Right atrium auricular region (tissue), 2 donors: ENCODE measurements around the gene MTMR2. TPM values are rescaled to one million over a fixed set of nuclear protein-coding genes. Genes with fewer than 3 reads are reported as not detected.
A peak's percentile ranks its signal among the peaks of the same experiment; 100 is the strongest.

ENCODE experiments used
- DNase-seq: peaks from one replicate; pipeline ENCODE4 v3.0.0-alpha.2; 2019; ENCODE audit warnings: low spot score
- H3K27ac ChIP-seq, 2 donors: fragments of 200-600 bp; sonication (generic); 1 replicate in 1 of 2; 2 replicates in 1 of 2; pipeline ENCODE4 v1.5.1; 2016 to 2019
- H3K27me3 ChIP-seq, 2 donors: fragments of 200-600 bp; sonication (generic); one replicate each; pipeline versions ENCODE4 v1.5.1 to v1.6.0; 2017 to 2019
- H3K36me3 ChIP-seq: fragments of 200-600 bp; sonication (generic); one replicate; pipeline ENCODE4 v1.5.1; 2016
- H3K4me1 ChIP-seq, 2 donors: fragments of 200-600 bp; sonication (generic); one replicate each; pipeline versions ENCODE4 v1.5.1 to v1.6.0; 2017 to 2019
- H3K4me3 ChIP-seq, 2 donors: fragments of 200-600 bp; sonication (generic); 1 replicate in 1 of 2; 2 replicates in 1 of 2; pipeline ENCODE4 v1.5.1; 2017 to 2019; ENCODE audit warnings: mild to moderate bottlenecking in 1 of 2, moderate library complexity in 1 of 2
- H3K9me3 ChIP-seq, 2 donors: fragments of 200-600 bp; sonication (generic); one replicate each; pipeline ENCODE4 v1.5.1; 2019
- total RNA-seq, 2 donors: library from RNA; depleted of rRNA; stranded (reverse); fragments of >200 nt; gene quantifications; one replicate each; pipeline ENCODE4 v1.1.0, GENCODE V29; 2016
- TF ChIP-seq, protein P1 (sequence below), 2 donors: fragments of 200-600 bp; sonication (generic); IDR thresholded peaks; one replicate each; pipeline ENCODE4 v1.5.1; 2019; ENCODE audit warnings: antibody characterized with exemption in 2 of 2

MTMR2 gene
- total RNA-seq, 2 donors from 2014 or later, result 14.9 to 15.3 TPM

DNA sequence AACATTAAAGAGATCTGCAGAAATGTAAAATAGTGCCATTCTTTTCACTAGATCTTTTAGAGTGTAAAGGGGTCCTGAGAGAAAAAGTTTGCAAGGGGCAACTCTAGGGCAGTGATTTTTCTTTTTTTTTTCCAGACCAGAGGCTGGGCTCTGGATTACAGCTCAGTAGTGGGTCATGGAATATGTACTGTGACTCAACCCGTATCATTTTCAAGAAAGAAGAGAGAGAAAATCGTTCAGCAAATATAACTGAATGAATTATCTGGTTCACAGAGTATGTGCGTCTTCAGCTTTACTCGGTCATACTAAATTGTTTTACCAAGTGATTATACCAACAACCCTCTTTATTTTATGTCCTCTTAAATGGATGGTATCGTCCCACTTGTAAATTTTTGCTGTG is 129.8 kb downstream of the MTMR2 start:
- DNase-seq, result no peak
- Histone ChIP-seq H3K36me3 (no peaks in the 10 kb centered on the region), H3K27ac (no peak overlapping the region), H3K9me3 (no peaks in the 10 kb centered on the region), H3K4me3 (no peak overlapping the region), H3K4me1 (peaks cover 0 to 14% of the 10 kb centered on the region in 2 donors), H3K27me3 (no peaks in the 10 kb centered on the region)
- TF ChIP-seq, protein P1, sequence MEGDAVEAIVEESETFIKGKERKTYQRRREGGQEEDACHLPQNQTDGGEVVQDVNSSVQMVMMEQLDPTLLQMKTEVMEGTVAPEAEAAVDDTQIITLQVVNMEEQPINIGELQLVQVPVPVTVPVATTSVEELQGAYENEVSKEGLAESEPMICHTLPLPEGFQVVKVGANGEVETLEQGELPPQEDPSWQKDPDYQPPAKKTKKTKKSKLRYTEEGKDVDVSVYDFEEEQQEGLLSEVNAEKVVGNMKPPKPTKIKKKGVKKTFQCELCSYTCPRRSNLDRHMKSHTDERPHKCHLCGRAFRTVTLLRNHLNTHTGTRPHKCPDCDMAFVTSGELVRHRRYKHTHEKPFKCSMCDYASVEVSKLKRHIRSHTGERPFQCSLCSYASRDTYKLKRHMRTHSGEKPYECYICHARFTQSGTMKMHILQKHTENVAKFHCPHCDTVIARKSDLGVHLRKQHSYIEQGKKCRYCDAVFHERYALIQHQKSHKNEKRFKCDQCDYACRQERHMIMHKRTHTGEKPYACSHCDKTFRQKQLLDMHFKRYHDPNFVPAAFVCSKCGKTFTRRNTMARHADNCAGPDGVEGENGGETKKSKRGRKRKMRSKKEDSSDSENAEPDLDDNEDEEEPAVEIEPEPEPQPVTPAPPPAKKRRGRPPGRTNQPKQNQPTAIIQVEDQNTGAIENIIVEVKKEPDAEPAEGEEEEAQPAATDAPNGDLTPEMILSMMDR (IDR thresholded peaks at IDR 0.05), result no peak

DNA sequence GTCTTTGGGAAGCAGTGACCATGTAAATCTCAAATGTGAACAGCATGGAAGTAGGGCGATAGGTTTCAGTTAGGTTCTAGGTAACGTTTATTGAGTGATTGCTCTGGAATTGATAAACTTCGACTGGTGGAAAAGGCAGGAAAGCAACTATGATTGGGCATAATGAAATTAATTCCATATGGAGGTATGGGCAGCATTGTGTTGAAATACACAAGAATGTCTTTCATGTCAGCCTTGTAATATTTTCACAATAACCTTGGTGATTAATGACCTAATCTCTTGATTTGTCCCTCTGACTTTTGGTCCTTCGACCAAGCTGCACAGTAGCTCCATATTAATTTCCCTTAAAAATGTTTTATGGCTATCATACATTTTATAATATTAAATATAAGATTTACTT is 130.8 kb downstream of the MTMR2 start:
- no peaks in the 10 kb centered on the region for H3K9me3 ChIP-seq
- no peaks in the 10 kb centered on the region for H3K36me3 ChIP-seq
- DNase-seq, result no peak
- no peak overlapping the region for H3K27ac ChIP-seq
- H3K4me1 ChIP-seq, result peaks cover 0 to 21% of the 10 kb centered on the region in 2 donors
- TF ChIP-seq, protein P1 (IDR thresholded peaks at IDR 0.05), result no peak
- H3K27me3 ChIP-seq, result no peaks in the 10 kb centered on the region
- H3K4me3 ChIP-seq, result no peak overlapping the region

DNA sequence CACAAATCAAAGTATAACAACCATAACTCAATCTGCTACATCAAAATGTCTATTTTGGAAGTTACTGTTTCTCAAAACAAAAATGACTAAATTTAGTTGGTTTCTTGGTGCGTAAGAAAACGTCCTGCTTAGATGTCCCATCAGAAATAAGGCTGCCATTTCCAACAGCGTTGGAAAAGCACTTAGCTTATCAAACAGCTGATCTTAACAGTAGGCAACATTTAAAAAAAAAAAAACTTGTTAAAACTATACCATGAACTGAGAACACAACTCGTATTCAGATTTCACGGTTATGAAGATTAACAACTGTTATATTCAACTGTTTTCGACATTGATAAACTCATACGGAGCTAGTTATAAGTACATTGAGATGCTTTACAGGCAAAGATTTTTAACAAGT is 131.2 kb downstream of the MTMR2 start:
- no peak overlapping the region for H3K27ac ChIP-seq
- no peaks in the 10 kb centered on the region for H3K27me3 ChIP-seq
- H3K36me3 ChIP-seq, result no peaks in the 10 kb centered on the region
- TF ChIP-seq, protein P1 (IDR thresholded peaks at IDR 0.05), result no peak
- peaks cover 0 to 22% of the 10 kb centered on the region in 2 donors for H3K4me1 ChIP-seq
- no peak for DNase-seq
- H3K9me3 ChIP-seq, result no peaks in the 10 kb centered on the region
- H3K4me3 ChIP-seq, result no peak overlapping the region

DNA sequence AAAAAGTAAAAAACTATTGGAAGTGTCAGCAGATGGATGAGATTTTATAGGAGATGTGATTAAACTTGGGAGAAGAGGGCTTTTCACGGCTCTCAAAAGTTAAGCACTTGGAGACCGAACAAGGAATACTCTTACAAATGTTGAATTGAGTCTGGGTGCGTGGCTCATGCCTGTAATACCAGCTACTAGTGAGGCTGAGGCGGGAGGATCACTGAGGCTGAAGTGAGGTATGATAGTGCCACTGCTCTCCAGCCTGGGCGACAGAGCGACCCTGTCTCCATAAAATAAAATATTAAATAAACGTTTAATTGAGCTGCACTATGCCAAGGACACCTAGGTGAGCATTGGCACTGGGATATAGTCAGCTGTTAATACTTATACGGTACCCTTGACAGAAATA is 131.7 kb downstream of the MTMR2 start:
- no peaks in the 10 kb centered on the region for H3K9me3 ChIP-seq
- no peak for DNase-seq
- no peak overlapping the region for H3K4me3 ChIP-seq

DNA sequence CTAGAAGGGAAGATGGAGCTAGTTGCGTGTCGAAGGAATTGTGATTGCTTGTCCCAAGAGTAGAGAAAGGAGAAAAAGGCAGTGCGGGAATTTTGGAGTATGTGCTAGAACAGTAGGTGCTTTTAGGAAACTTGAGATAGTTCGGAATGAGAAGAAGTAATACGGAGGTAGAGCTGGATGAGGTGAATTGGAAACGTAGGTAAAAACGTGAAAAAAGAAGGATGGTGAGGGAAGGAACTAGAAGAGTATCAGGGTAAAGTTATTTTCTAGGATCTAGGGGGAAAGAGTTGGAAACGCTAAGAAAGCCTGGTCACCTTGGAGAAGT is 132.2 kb downstream of the MTMR2 start:
- Histone ChIP-seq H3K27me3 (no peaks in the 10 kb centered on the region), H3K4me3 (peak overlapping the region in 1 of 2 donors; percentile 94), H3K36me3 (no peaks in the 10 kb centered on the region), H3K27ac (no peak overlapping the region), H3K4me1 (peaks cover 0 to 22% of the 10 kb centered on the region in 2 donors), H3K9me3 (no peaks in the 10 kb centered on the region)
- TF ChIP-seq, protein P1 (IDR thresholded peaks at IDR 0.05), result no peak
- no peak for DNase-seq

More for the DNA sequence above, 131.7 kb downstream of the MTMR2 start:
- peaks cover 0 to 22% of the 10 kb centered on the region in 2 donors for H3K4me1 ChIP-seq
- no peak overlapping the region for H3K27ac ChIP-seq
- H3K27me3 ChIP-seq, result no peaks in the 10 kb centered on the region
- H3K36me3 ChIP-seq, result no peaks in the 10 kb centered on the region
- TF ChIP-seq, protein P1 (IDR thresholded peaks at IDR 0.05), result no peak

DNA sequence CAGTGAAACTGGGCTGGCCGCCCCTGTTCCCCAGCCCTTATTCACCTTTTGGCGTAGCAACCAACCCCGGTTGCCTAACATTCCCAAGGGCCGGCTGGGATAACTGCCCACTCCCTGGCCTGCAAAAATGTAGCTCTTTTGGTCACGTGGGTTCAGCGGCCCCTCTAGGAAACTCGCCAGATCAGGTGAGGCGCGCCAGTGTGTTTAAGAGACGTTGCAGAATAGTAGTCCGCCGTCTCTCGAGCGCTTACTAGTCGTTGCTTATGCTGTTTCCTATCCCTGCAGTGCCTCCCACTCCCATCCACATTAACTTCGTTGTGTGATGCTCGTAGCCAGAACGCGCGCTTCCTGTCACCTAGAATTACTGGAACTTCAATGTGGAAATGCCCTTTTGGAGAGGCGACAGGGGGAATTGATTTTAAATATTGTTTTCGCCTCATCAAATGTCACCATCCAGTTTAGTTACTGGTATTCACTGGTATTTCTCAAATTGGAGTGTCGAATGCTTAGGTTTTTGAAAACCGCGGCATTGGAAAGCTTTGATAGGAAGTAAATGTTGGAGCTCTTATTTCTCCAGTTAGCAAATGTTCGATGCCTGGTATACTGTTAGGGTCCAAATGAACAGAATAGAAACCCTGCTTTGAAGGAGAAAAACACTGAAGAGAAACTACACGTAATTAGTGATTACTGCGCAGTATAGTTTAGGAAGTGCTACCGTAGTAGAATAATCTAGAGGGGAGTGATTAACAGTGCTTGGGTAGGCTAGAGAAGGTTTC is 132.8 kb downstream of the MTMR2 start:
- TF ChIP-seq, protein P1 (IDR thresholded peaks at IDR 0.05), result no peak
- H3K27me3 ChIP-seq, result no peaks in the 10 kb centered on the region
- H3K9me3 ChIP-seq, result no peaks in the 10 kb centered on the region
- peaks cover 0 to 22% of the 10 kb centered on the region in 2 donors for H3K4me1 ChIP-seq
- peak overlapping the region; percentile 99 to 100 for H3K27ac ChIP-seq
- H3K36me3 ChIP-seq, result peaks cover 1% of the 10 kb centered on the region
- DNase-seq, result peak; percentile 78
- H3K4me3 ChIP-seq, result peak overlapping the region; percentile 94 to 98
